ENCODE data around the gene TBX4.

DNA sequence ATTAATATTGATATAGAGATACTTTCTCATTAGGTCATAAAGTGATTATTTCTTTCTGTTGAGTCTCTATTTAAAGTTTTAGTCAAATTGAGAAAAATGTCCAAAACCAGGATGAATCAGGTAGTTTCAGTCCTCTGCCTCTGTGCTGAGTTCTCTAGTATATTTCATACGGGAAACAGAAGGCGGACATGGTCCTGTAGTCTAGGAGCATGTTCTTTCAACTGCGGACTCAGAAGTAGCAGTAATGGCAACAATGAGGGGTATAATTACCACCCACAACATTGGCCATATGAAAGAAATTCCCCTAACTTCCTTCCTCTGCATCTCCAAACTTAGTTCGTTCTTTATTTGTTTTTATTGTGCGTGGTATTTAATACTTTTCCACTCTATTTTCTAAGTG lies 50.1 kb downstream of the TBX4 start:
- TF ChIP-seq, protein P1, sequence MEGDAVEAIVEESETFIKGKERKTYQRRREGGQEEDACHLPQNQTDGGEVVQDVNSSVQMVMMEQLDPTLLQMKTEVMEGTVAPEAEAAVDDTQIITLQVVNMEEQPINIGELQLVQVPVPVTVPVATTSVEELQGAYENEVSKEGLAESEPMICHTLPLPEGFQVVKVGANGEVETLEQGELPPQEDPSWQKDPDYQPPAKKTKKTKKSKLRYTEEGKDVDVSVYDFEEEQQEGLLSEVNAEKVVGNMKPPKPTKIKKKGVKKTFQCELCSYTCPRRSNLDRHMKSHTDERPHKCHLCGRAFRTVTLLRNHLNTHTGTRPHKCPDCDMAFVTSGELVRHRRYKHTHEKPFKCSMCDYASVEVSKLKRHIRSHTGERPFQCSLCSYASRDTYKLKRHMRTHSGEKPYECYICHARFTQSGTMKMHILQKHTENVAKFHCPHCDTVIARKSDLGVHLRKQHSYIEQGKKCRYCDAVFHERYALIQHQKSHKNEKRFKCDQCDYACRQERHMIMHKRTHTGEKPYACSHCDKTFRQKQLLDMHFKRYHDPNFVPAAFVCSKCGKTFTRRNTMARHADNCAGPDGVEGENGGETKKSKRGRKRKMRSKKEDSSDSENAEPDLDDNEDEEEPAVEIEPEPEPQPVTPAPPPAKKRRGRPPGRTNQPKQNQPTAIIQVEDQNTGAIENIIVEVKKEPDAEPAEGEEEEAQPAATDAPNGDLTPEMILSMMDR (IDR thresholded peaks at IDR 0.05) = no peak
- TF ChIP-seq EP300 (IDR thresholded peaks at IDR 0.05) = no peak
- no peak for TF ChIP-seq POLR2A (IDR thresholded peaks at IDR 0.05)
